SU-DHL-6 (cell line): ENCODE measurements around the gene CIRBP.

Source experiments
- CTCF ChIP-seq: fragments of 200-600 bp; sonication (generic); IDR thresholded peaks from one replicate; pipeline ENCODE4 v1.5.1; 2017; ENCODE audit warnings: antibody characterized with exemption, mild to moderate bottlenecking, low read length, moderate library complexity; ENCODE audit not compliant: insufficient read depth, poor library complexity, severe bottlenecking
- EZH2phosphoT487 ChIP-seq: fragments of 200-600 bp; sonication (generic), shearing (Covaris generic); conservative IDR thresholded peaks from 2 replicates; pipeline ENCODE4 v1.6.1; 2018; ENCODE audit warnings: mild to moderate bottlenecking, antibody characterized with exemption, low read length, moderate library complexity, mixed read lengths

- TF ChIP-seq CTCF (no peak), EZH2phosphoT487 (no peak)
Measured at GRCh38 chr19:1253514-1254080, 15.5 kb upstream of the CIRBP start.
